Gastrocnemius medialis (tissue), 4 donors: ENCODE data around the gene PID1. TPM values are rescaled to one million over a fixed set of nuclear protein-coding genes. Genes with fewer than 3 reads are reported as not detected.

ENCODE experiments used
- ATAC-seq, 2 donors: fragments of 150-250 bp; one replicate each; pipeline ENCODE4 v1.9.1; 2016
- DNase-seq, 2 donors: peaks; one replicate each; pipeline ENCODE4 v3.0.0-alpha.2; 2019
- H3K27ac ChIP-seq, 4 donors: fragments of 200-600 bp; sonication (generic); 1 replicate in 1 of 4; 2 replicates in 3 of 4; pipeline ENCODE4 v1.5.1; 2016 to 2018; ENCODE audit warnings: mild to moderate bottlenecking in 2 of 4, moderate library complexity in 1 of 4
- H3K27me3 ChIP-seq, 3 donors: fragments of 200-600 bp; sonication (generic) in 2 of 3; 1 replicate in 1 of 3; 2 replicates in 2 of 3; pipeline versions ENCODE4 v1.5.1 to v1.6.0; 2016 to 2019; ENCODE audit warnings: mild to moderate bottlenecking in 1 of 3, moderate library complexity in 1 of 3
- H3K36me3 ChIP-seq, 2 donors: fragments of 200-600 bp; sonication (generic) in 1 of 2; one replicate each; pipeline ENCODE4 v1.5.1; 2017 to 2018
- H3K4me1 ChIP-seq, 2 donors: fragments of 200-600 bp; sonication (generic) in 1 of 2; one replicate each; pipeline ENCODE4 v1.5.1; 2016 to 2017; ENCODE audit warnings: mild to moderate bottlenecking in 2 of 2
- H3K4me3 ChIP-seq, 4 donors: fragments of 200-600 bp; sonication (generic) in 3 of 4; 1 replicate in 1 of 4; 2 replicates in 3 of 4; pipeline ENCODE4 v1.5.1; 2016 to 2019; ENCODE audit warnings: mild to moderate bottlenecking in 2 of 4
- H3K9me3 ChIP-seq, 3 donors: fragments of 200-600 bp; sonication (generic) in 2 of 3; 1 replicate in 1 of 3; 2 replicates in 2 of 3; pipeline ENCODE4 v1.5.1; 2016 to 2019
- CTCF ChIP-seq, 5 experiments: fragments of 450-650 bp in 3 of 5; fragments of 200-600 bp in 2 of 5; sonication (generic) in 2 of 5; IDR thresholded peaks in 4 of 5; conservative IDR thresholded peaks in 1 of 5; 1 replicate in 4 of 5; 2 replicates in 1 of 5; pipeline ENCODE4 v1.5.1; 2016 to 2019; ENCODE audit warnings: antibody characterized with exemption in 5 of 5, mild to moderate bottlenecking in 3 of 5, moderate library complexity in 3 of 5
- POLR2A ChIP-seq, 2 donors: fragments of 450-650 bp; IDR thresholded peaks; one replicate each; pipeline ENCODE4 v1.6.1; 2017; ENCODE audit warnings: antibody characterized with exemption in 2 of 2, mild to moderate bottlenecking in 2 of 2, moderate library complexity in 2 of 2
- in situ Hi-C, 4 donors: fragments of 200-750 bp; cut with MboI; loops; one replicate each; pipeline versions ENCODE4 v1.15.0 to v1.8.0; 2017; ENCODE audit warnings: low sequenced_read_pairs in 4 of 4
- intact Hi-C: fragments of 100-400 bp; cut with DNase I; formaldehyde crosslinking; loops from one replicate; pipeline ENCODE4 v1.15.1; 2023; ENCODE audit warnings: low total_unique reads
- total RNA-seq, 4 donors: library from RNA; depleted of rRNA; stranded (reverse); fragments of >200 nt; gene quantifications; one replicate each; pipeline versions ENCODE4 v1.1.0 to v1.2.3, GENCODE V29; 2016

PID1 gene
- total RNA-seq, 4 donors from 2014 or later: 11.3 to 24.3 (median 19.5) TPM

- DNase-seq (no peak), ATAC-seq (no peak)
- Histone ChIP-seq H3K27ac (no peak overlapping the region), H3K9me3 (no peaks in the 10 kb centered on the region), H3K27me3 (no peaks in the 10 kb centered on the region), H3K4me3 (no peak overlapping the region), H3K4me1 (no peaks in the 10 kb centered on the region), H3K36me3 (no peaks in the 10 kb centered on the region)
- intact Hi-C loops: no loop called here
- in situ Hi-C loops: no loop called here
- TF ChIP-seq CTCF (IDR thresholded peaks at IDR 0.05 in 4 of 5, conservative IDR thresholded peaks at IDR 0.05 in 1 of 5): no peak
These were observed 48.0 kb downstream of the PID1 start for GRCh38 chr2:229223107-229223506.

- no peak for DNase-seq
- H3K36me3 ChIP-seq: no peaks in the 10 kb centered on the region
- no peak for ATAC-seq
These were observed 49.4 kb downstream of the PID1 start for GRCh38 chr2:229221641-229222040.

GRCh38 chr2:229220254-229220653 lies 50.8 kb downstream of the PID1 start:
- no peaks in the 10 kb centered on the region for H3K9me3 ChIP-seq
- H3K36me3 ChIP-seq: no peaks in the 10 kb centered on the region
- H3K4me1 ChIP-seq: no peaks in the 10 kb centered on the region
- in situ Hi-C loops: no loop called here
- ATAC-seq (no peak), DNase-seq (no peak)
- no peak overlapping the region for H3K27ac ChIP-seq
- no peak overlapping the region for H3K4me3 ChIP-seq
- TF ChIP-seq POLR2A (IDR thresholded peaks at IDR 0.05) (no peak), CTCF (IDR thresholded peaks at IDR 0.05 in 4 of 5, conservative IDR thresholded peaks at IDR 0.05 in 1 of 5) (no peak)
- intact Hi-C loops: no loop called here
- H3K27me3 ChIP-seq: no peaks in the 10 kb centered on the region

More at GRCh38 chr2:229221641-229222040, 49.4 kb downstream of the PID1 start:
- no peak overlapping the region for H3K27ac ChIP-seq
- in situ Hi-C loops (no loop called here), intact Hi-C loops (no loop called here)
- no peaks in the 10 kb centered on the region for H3K27me3 ChIP-seq
- H3K4me1 ChIP-seq: no peaks in the 10 kb centered on the region
- TF ChIP-seq POLR2A (IDR thresholded peaks at IDR 0.05): no peak
- no peak for TF ChIP-seq CTCF (IDR thresholded peaks at IDR 0.05 in 4 of 5, conservative IDR thresholded peaks at IDR 0.05 in 1 of 5)
- no peak overlapping the region for H3K4me3 ChIP-seq
- no peaks in the 10 kb centered on the region for H3K9me3 ChIP-seq

- no peak for TF ChIP-seq POLR2A (IDR thresholded peaks at IDR 0.05)
- TF ChIP-seq CTCF (IDR thresholded peaks at IDR 0.05 in 4 of 5, conservative IDR thresholded peaks at IDR 0.05 in 1 of 5): no peak
- Histone ChIP-seq H3K27me3 (no peaks in the 10 kb centered on the region), H3K9me3 (no peaks in the 10 kb centered on the region), H3K36me3 (no peaks in the 10 kb centered on the region), H3K4me3 (no peak overlapping the region), H3K4me1 (no peaks in the 10 kb centered on the region), H3K27ac (no peak overlapping the region)
- intact Hi-C loops: no loop called here
- no peak for DNase-seq
- no peak for ATAC-seq
- in situ Hi-C loops: no loop called here
These were observed 52.7 kb downstream of the PID1 start for GRCh38 chr2:229218329-229218921.

GRCh38 chr2:229212241-229212640 lies 58.8 kb downstream of the PID1 start:
- ATAC-seq (peak in 1 of 2 donors; percentile 60), DNase-seq (no peak)
- Histone ChIP-seq H3K4me3 (no peak overlapping the region), H3K9me3 (no peaks in the 10 kb centered on the region), H3K27me3 (no peaks in the 10 kb centered on the region), H3K36me3 (no peaks in the 10 kb centered on the region), H3K27ac (peak overlapping the region in 1 of 4 donors; percentile 12), H3K4me1 (no peaks in the 10 kb centered on the region)
- intact Hi-C loops: no loop called here
- TF ChIP-seq POLR2A (IDR thresholded peaks at IDR 0.05): no peak
- no peak for TF ChIP-seq CTCF (IDR thresholded peaks at IDR 0.05 in 4 of 5, conservative IDR thresholded peaks at IDR 0.05 in 1 of 5)
- in situ Hi-C loops: no loop called here
